ENCODE results near the gene CEND1. TPM values are rescaled to one million over a fixed set of nuclear protein-coding genes. Genes with fewer than 3 reads are reported as not detected.

Gene CEND1
- polyA plus RNA-seq, 1 donor from 2014 or later, result 11.8 TPM

- Histone ChIP-seq H3K79me2 (replicated peaks; ENCODE audit: insufficient read depth, low read length) (no peaks in the 10 kb centered on the region), H3K36me3 (ENCODE audit: insufficient read depth, low read length) (no peaks in the 10 kb centered on the region), H3F3A (ENCODE audit: insufficient read depth, low read length, poor library complexity, severe bottlenecking) (no peaks in the 10 kb centered on the region), H3K4me3 (ENCODE audit: low read length) (no peak overlapping the region), H3K9me3 (ENCODE audit: low read length) (no peaks in the 10 kb centered on the region), H3K9ac (ENCODE audit: low read length) (no peak overlapping the region), H3K4me2 (ENCODE audit: low read length) (no peak overlapping the region), H2AFZ (ENCODE audit: low read depth, low read length) (no peak overlapping the region), H3K27ac (ENCODE audit: low read length) (no peak overlapping the region), H3K27me3 (ENCODE audit: insufficient read depth, low read depth, low read length) (no peaks in the 10 kb centered on the region), H4K20me1 (ENCODE audit: insufficient read depth) (no peaks in the 10 kb centered on the region), H3K9me2 (ENCODE audit: insufficient read depth, low read length) (no peaks in the 10 kb centered on the region)
- TF ChIP-seq REST (IDR thresholded peaks at IDR 0.05; ENCODE audit: borderline replicate concordance) (no peak), MXI1 (conservative IDR thresholded peaks at IDR 0.05; ENCODE audit: poor library complexity, severe bottlenecking) (no peak), RAD21 (conservative IDR thresholded peaks at IDR 0.05) (no peak), TAF1 (IDR thresholded peaks at IDR 0.05; ENCODE audit: low read depth) (no peak), EP300 (conservative IDR thresholded peaks at IDR 0.05; ENCODE audit: poor library complexity, severe bottlenecking) (no peak), SMC3 (conservative IDR thresholded peaks at IDR 0.05; ENCODE audit: poor library complexity) (no peak), EZH2 (IDR thresholded peaks at IDR 0.05; ENCODE audit: borderline replicate concordance, insufficient read depth, low read length, poor library complexity, severe bottlenecking) (no peak), CTCF (IDR thresholded peaks at IDR 0.05; ENCODE audit: poor library complexity, severe bottlenecking) (no peak), POLR2AphosphoS5 (IDR thresholded peaks at IDR 0.05) (no peak)
These were observed 28.3 kb downstream of the CEND1 start for GRCh38 chr11:761526-762108.

- Histone ChIP-seq H3K9me2 (ENCODE audit: insufficient read depth, low read length) (no peaks in the 10 kb centered on the region), H2AFZ (ENCODE audit: low read depth, low read length) (no peak overlapping the region), H3K4me3 (ENCODE audit: low read length) (no peak overlapping the region), H3K4me2 (ENCODE audit: low read length) (no peak overlapping the region), H3K27ac (ENCODE audit: low read length) (no peak overlapping the region), H3K9ac (ENCODE audit: low read length) (no peak overlapping the region), H3K9me3 (ENCODE audit: low read length) (no peaks in the 10 kb centered on the region), H3K79me2 (replicated peaks; ENCODE audit: insufficient read depth, low read length) (no peaks in the 10 kb centered on the region), H4K20me1 (ENCODE audit: insufficient read depth) (no peaks in the 10 kb centered on the region), H3K27me3 (ENCODE audit: insufficient read depth, low read depth, low read length) (no peaks in the 10 kb centered on the region), H3K36me3 (ENCODE audit: insufficient read depth, low read length) (no peaks in the 10 kb centered on the region), H3F3A (ENCODE audit: insufficient read depth, low read length, poor library complexity, severe bottlenecking) (no peaks in the 10 kb centered on the region)
- TF ChIP-seq EZH2 (IDR thresholded peaks at IDR 0.05; ENCODE audit: borderline replicate concordance, insufficient read depth, low read length, poor library complexity, severe bottlenecking) (no peak), MXI1 (conservative IDR thresholded peaks at IDR 0.05; ENCODE audit: poor library complexity, severe bottlenecking) (no peak), TAF1 (IDR thresholded peaks at IDR 0.05; ENCODE audit: low read depth) (no peak), RAD21 (conservative IDR thresholded peaks at IDR 0.05) (no peak), POLR2AphosphoS5 (IDR thresholded peaks at IDR 0.05) (no peak), CTCF (IDR thresholded peaks at IDR 0.05; ENCODE audit: poor library complexity, severe bottlenecking) (no peak)
These were observed 29.7 kb downstream of the CEND1 start for GRCh38 chr11:760236-760635.
